ENCODE results near the gene SH3BP5L. TPM values are rescaled to one million over a fixed set of nuclear protein-coding genes. Genes with fewer than 3 reads are reported as not detected.

Gene SH3BP5L
- total and polyA plus RNA-seq, 2 of the 13 experiments (the other 11 are each of a cell fraction or from before 2014, with no cell fraction given), result 10.3 to 14.9 TPM

GRCh38 chr1:248858096-248858890 is 32.6 kb upstream of the SH3BP5L start (continued):
- no peak; a peak in 1 of 4 replicates for TF ChIP-seq POLR2A (IDR thresholded peaks at IDR 0.05; ENCODE audit: insufficient read depth in 1 of 2, low read depth in 2 of 2, low read length in 2 of 2)
- no peak for TF ChIP-seq GPN1 (CRISPR knock-in tag; IDR thresholded peaks at IDR 0.05; ENCODE audit: borderline replicate concordance)
- no peak for TF ChIP-seq HNRNPH1 (optimal IDR thresholded peaks at IDR 0.05; ENCODE audit: low read depth, low read length)
- TF ChIP-seq HIC2 (CRISPR knock-in tag; IDR thresholded peaks at IDR 0.05; ENCODE audit: low read depth), result no peak
- TF ChIP-seq KAT8 (CRISPR knock-in tag; IDR thresholded peaks at IDR 0.05), result no peak
- 0 out of 2 replicates have a peak, but pooled peaks have one; percentile 5 for TF ChIP-seq ZNF772 (CRISPR knock-in tag; IDR thresholded peaks at IDR 0.05)
- TF ChIP-seq MTA1 (CRISPR knock-in tag; IDR thresholded peaks at IDR 0.05; ENCODE audit: borderline replicate concordance), result peak; percentile 51; the same call in 1 of the 2 replicates
- TF ChIP-seq ZNF777 (CRISPR knock-in tag; IDR thresholded peaks at IDR 0.05), result peak; percentile 80
- TF ChIP-seq ZNF280D (CRISPR knock-in tag; IDR thresholded peaks at IDR 0.05), result no peak
- no peak for TF ChIP-seq STAT6 (CRISPR knock-in tag; IDR thresholded peaks at IDR 0.05; ENCODE audit: borderline replicate concordance)
- no peak for TF ChIP-seq ZNF354B (CRISPR knock-in tag; IDR thresholded peaks at IDR 0.05)
- TF ChIP-seq CENPT (CRISPR knock-in tag; IDR thresholded peaks at IDR 0.05; ENCODE audit: low read depth), result no peak
- no peak for TF ChIP-seq ZNF569 (CRISPR knock-in tag; IDR thresholded peaks at IDR 0.05; ENCODE audit: borderline replicate concordance)
- TF ChIP-seq UBTF (CRISPR knock-in tag; IDR thresholded peaks at IDR 0.05), result peak; percentile 70
